GM12872 (cell line): ENCODE data around the gene RNF112.
A peak's percentile ranks its signal among the peaks of the same experiment; 100 is the strongest.

Experiments used
- CTCF ChIP-seq: IDR thresholded peaks from 3 replicates; pipeline ENCODE4 v1.5.1; 2011; ENCODE audit warnings: low read depth, mild to moderate bottlenecking, low read length, moderate library complexity; ENCODE audit not compliant: insufficient read depth

RNF112 gene

GRCh38 chr17:19386974-19387920, 23.8 kb upstream of the RNF112 start, which contains the start of gene MFAP4:
Gene MFAP4 (minus strand): TSS chr17:19387190. CDS start chr17:19387155, 35 bp downstream.
- TF ChIP-seq CTCF = no peak

GRCh38 chr17:19387921-19388521, 23.0 kb upstream of the RNF112 start:
- no peak for TF ChIP-seq CTCF

DNA sequence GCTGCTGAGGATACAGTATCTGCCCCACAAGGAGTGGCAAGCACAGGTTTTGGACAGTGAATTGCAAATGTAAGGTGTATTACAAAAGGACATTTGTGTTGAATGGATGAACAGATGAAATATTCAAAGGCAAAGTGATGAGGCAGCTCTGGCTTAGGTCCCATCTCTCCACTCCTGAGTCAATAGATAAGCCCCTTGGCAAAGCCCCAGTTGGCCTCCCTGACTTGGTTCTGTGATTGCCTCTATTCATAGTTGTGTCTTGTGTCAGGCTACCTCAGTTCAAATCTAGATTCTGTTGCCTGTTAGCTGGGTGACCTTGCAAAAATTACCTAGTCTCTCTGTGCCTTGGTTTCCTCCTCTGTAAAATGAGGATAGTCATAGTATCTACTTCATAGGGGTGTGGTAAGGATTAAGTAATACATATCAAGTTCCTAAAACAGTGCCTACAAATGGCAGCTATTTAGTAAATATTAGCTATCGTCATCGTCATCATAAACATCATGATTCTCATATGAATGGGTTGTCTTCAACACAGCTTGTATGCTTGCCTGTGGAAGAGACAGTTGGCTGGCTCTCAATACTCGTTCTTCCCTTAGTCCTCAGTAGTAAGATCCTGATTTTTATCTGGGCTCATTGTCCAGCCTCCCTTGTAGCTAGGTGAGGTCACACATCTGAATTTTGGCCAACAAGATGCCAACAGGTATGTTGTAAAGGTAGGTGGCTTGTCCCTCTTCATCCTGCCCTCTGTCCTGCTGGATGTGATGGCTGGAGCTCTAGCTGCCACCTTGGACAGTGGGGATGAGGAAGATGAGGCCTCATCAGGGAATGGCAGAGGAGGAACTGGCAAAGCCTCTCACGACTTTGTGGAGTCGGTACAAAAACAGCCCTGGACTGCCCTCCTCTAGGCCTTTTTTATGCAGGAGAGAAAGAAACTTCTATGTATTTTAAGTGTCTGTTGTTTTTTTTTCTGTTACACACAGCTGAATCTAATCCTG, 21.9 kb upstream of the RNF112 start:
- no peak for TF ChIP-seq CTCF

- TF ChIP-seq CTCF = no peak
Measured at GRCh38 chr17:19390951-19391350, 20.1 kb upstream of the RNF112 start.

GRCh38 chr17:19391432-19391831, 19.6 kb upstream of the RNF112 start:
- no peak for TF ChIP-seq CTCF

DNA sequence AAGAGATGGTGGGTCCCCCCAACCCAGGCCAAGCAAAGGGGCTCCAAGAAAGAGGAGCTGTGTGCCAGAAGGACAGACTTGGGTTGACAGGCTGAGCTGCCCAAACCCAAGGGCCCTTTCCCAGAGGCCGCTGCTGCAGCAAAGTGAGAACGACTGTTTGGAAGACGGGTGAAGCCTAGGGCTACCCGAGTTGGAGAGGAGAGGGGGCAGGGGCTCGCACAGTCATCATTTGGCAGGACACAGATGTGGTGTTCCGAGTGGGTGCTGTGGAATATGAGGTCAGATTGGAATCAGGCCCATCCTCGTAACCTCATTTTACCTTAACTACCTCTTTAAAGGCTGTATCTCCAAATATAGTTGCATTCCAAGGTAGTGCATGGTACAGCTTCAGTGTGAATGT, 18.7 kb upstream of the RNF112 start:
- TF ChIP-seq CTCF = no peak

DNA sequence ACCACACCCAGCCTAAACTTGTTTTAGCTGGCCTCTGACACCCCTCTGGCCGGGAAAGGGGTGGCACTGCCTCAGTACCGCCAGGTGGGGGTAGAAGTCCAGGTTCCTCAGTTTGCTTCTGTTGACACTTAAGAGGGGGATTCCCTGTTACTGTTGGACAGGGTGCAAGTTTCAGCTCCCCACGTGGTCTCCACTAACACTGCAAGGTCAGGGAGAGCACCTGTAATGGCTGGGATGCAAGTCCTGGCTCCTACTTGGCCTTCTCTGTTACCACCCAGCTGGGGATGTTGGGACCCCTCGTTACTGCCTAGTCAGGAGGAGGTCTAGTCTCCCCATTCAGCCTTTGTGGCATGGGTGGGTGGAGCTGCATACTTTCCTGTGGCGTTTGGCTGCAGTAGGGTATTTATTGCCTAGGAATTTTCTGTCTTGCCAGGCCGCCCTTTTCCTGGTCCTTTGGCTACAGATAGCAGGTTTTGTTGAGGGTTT, 13.4 kb upstream of the RNF112 start:
- peak; percentile 53; the same call in 2 of the 3 replicates for TF ChIP-seq CTCF
